GM18858 (cell line): ENCODE results near the gene SERPINA5.
"Not testable (repeated sequence)": the region's sequence is repeated elsewhere in the genome, so short reads cannot be mapped to it uniquely, and the experiment has no call there.

Experiments used
- ATAC-seq: cut with Tn5 transposase; IDR thresholded peaks from one replicate; pipeline ENCODE4 v1.9.1; 2021; ENCODE audit not compliant: unreplicated experiment

The SERPINA5 gene

GRCh38 chr14:94573475-94574277, 7.5 kb upstream of the SERPINA5 start:
- no peak for ATAC-seq

GRCh38 chr14:94574336-94574735, 6.9 kb upstream of the SERPINA5 start:
- no peak for ATAC-seq

- no peak for ATAC-seq
These were observed 5.3 kb upstream of the SERPINA5 start for GRCh38 chr14:94575730-94576585.

GRCh38 chr14:94577472-94577871, 3.8 kb upstream of the SERPINA5 start:
- ATAC-seq = not testable (repeated sequence)

- ATAC-seq = no peak
These were observed 2.5 kb upstream of the SERPINA5 start for GRCh38 chr14:94578712-94579111.

- no peak for ATAC-seq
These were observed 1.0 kb downstream of the SERPINA5 start for GRCh38 chr14:94582199-94582750.

- ATAC-seq = no peak
These were observed 1.6 kb downstream of the SERPINA5 start for GRCh38 chr14:94582851-94583250.

- ATAC-seq = no peak
These were observed 2.3 kb downstream of the SERPINA5 start for GRCh38 chr14:94583557-94583956.

GRCh38 chr14:94584591-94585280, 3.5 kb downstream of the SERPINA5 start:
- ATAC-seq = no peak

GRCh38 chr14:94586635-94587034, 5.4 kb downstream of the SERPINA5 start:
- ATAC-seq = no peak

- no peak for ATAC-seq
These were observed 7.1 kb downstream of the SERPINA5 start for GRCh38 chr14:94588311-94588710.

- no peak for ATAC-seq
These were observed 9.8 kb downstream of the SERPINA5 start for GRCh38 chr14:94591073-94591472.

GRCh38 chr14:94591871-94592270, 10.6 kb downstream of the SERPINA5 start:
- ATAC-seq = no peak

GRCh38 chr14:94592457-94592856, 11.2 kb downstream of the SERPINA5 start:
- ATAC-seq = no peak

- ATAC-seq = no peak
These were observed 12.1 kb downstream of the SERPINA5 start for GRCh38 chr14:94593376-94593748.

GRCh38 chr14:94593749-94594431, 12.7 kb downstream of the SERPINA5 start:
- no peak for ATAC-seq

- no peak for ATAC-seq
These were observed 13.2 kb downstream of the SERPINA5 start for GRCh38 chr14:94594441-94594840.

GRCh38 chr14:94595912-94596311, 14.7 kb downstream of the SERPINA5 start:
- no peak for ATAC-seq

- ATAC-seq = no peak
These were observed 15.1 kb downstream of the SERPINA5 start for GRCh38 chr14:94596361-94596760.

- ATAC-seq = no peak
These were observed 16.6 kb downstream of the SERPINA5 start for GRCh38 chr14:94597788-94598187.

- ATAC-seq = no peak
These were observed 17.2 kb downstream of the SERPINA5 start for GRCh38 chr14:94598506-94598815.
